ENCODE results near the gene APOH.
A peak's percentile ranks its signal among the peaks of the same experiment; 100 is the strongest.

Gene APOH

GRCh38 chr17:66234611-66235010 lies 5.4 kb upstream of the APOH start:
- no peak for DNase-seq (ENCODE audit: low spot score)

GRCh38 chr17:66233023-66233753 lies 4.0 kb upstream of the APOH start:
- no peak for DNase-seq (ENCODE audit: low spot score)

- no peak for DNase-seq (ENCODE audit: low spot score)
Measured at GRCh38 chr17:66230922-66231591, 1.8 kb upstream of the APOH start.

GRCh38 chr17:66229783-66230538 lies 746 bp upstream of the APOH start:
- DNase-seq (ENCODE audit: low spot score) = no peak

- DNase-seq (ENCODE audit: low spot score) = no peak
Measured at GRCh38 chr17:66227212-66228045, 1.8 kb downstream of the APOH start.

GRCh38 chr17:66222798-66223350 lies 6.3 kb downstream of the APOH start:
- DNase-seq (ENCODE audit: low spot score) = no peak

- no peak for DNase-seq (ENCODE audit: low spot score)
Measured at GRCh38 chr17:66221755-66222530, 7.3 kb downstream of the APOH start.

GRCh38 chr17:66221343-66221742 lies 7.9 kb downstream of the APOH start:
- DNase-seq (ENCODE audit: low spot score) = no peak

- no peak for DNase-seq (ENCODE audit: low spot score)
Measured at GRCh38 chr17:66220079-66220835, 9.0 kb downstream of the APOH start.

- DNase-seq (ENCODE audit: low spot score) = no peak
Measured at GRCh38 chr17:66215529-66215911, 13.7 kb downstream of the APOH start.

- no peak for DNase-seq (ENCODE audit: low spot score)
Measured at GRCh38 chr17:66214884-66215528, 14.2 kb downstream of the APOH start.

- DNase-seq (ENCODE audit: low spot score) = no peak
Measured at GRCh38 chr17:66211047-66211810, 18.0 kb downstream of the APOH start.

- no peak for DNase-seq (ENCODE audit: low spot score)
Measured at GRCh38 chr17:66210208-66210574, 19.0 kb downstream of the APOH start.

- no peak for DNase-seq (ENCODE audit: low spot score)
Measured at GRCh38 chr17:66207936-66208335, 21.3 kb downstream of the APOH start.

GRCh38 chr17:66203274-66204015 lies 25.8 kb downstream of the APOH start:
- no peak for DNase-seq (ENCODE audit: low spot score)

GRCh38 chr17:66200685-66201092 lies 28.5 kb downstream of the APOH start:
- DNase-seq (ENCODE audit: low spot score) = peak; percentile 65

GRCh38 chr17:66198242-66198641 lies 31.0 kb downstream of the APOH start:
- no peak for DNase-seq (ENCODE audit: low spot score)

- no peak for DNase-seq (ENCODE audit: low spot score)
Measured at GRCh38 chr17:66192378-66192687, 36.9 kb downstream of the APOH start.

All from CD4-positive, alpha-beta T cell treated with Interleukin-15 for 4 hours (primary cell).